Right ventricle myocardium inferior (tissue), 1 donor: Measurements from ENCODE around the gene TNFRSF4. TPM values are rescaled to one million over a fixed set of nuclear protein-coding genes. Genes with fewer than 3 reads are reported as not detected.

ENCODE experiments used
- ATAC-seq: fragments of 200-7000 bp; cut with Tn5 transposase; one replicate; pipeline ENCODE4 v1.9.1; 2020; ENCODE audit warnings: mild to moderate bottlenecking, moderate library complexity
- DNase-seq: peaks from one replicate; pipeline ENCODE4 v3.0.0; 2021; ENCODE audit errors: missing footprints
- intact Hi-C: fragments of 100-400 bp; cut with DNase I; formaldehyde crosslinking; loops from one replicate; pipeline ENCODE4 v1.11.0; 2022
- total RNA-seq: library from RNA; stranded (reverse); fragmentation: NEBNext Ultra II Directional; extraction: Animal tissue kit (Norgen Biotek cat#: 25700); gene quantifications from one replicate; pipeline ENCODE4 v1.2.1, GENCODE V29; 2021
- donor health status: DM: no; HTN: yes; CAD: no; lungs with severe emphysema.

TNFRSF4 gene
- total RNA-seq, 1 donor from 2014 or later, result 1.4 TPM

- intact Hi-C loops, result no loop called here
- DNase-seq, result peak; percentile 50
- no peak for ATAC-seq
These were observed 5.1 kb downstream of the TNFRSF4 start for GRCh38 chr1:1208713-1209433.

GRCh38 chr1:1207571-1207892, 6.4 kb downstream of the TNFRSF4 start:
- intact Hi-C loops, result no loop called here
- DNase-seq (no peak), ATAC-seq (no peak)

- intact Hi-C loops, result no loop called here
- ATAC-seq (no peak), DNase-seq (peak; percentile 23)
These were observed 6.9 kb downstream of the TNFRSF4 start for GRCh38 chr1:1206966-1207531.

GRCh38 chr1:1206376-1206965, 7.5 kb downstream of the TNFRSF4 start, which contains the start of gene TNFRSF18:
Gene TNFRSF18, minus strand, starts transcription at chr1:1206592. Its CDS starts 21 bp downstream, at chr1:1206571.
- ATAC-seq (no peak), DNase-seq (peak; percentile 44)
- intact Hi-C loops, result no loop called here

- ATAC-seq (no peak), DNase-seq (peak; percentile 53)
- intact Hi-C loops, result no loop called here
These were observed 8.1 kb downstream of the TNFRSF4 start for GRCh38 chr1:1205769-1206375.

- intact Hi-C loops, result no loop called here
- no peak for ATAC-seq
- peak; percentile 48 for DNase-seq
These were observed 8.8 kb downstream of the TNFRSF4 start for GRCh38 chr1:1204998-1205768.

- DNase-seq (peak; percentile 41), ATAC-seq (no peak)
- intact Hi-C loops, result no loop called here
These were observed 9.5 kb downstream of the TNFRSF4 start for GRCh38 chr1:1204425-1204920.

GRCh38 chr1:1203561-1204424, 10.2 kb downstream of the TNFRSF4 start:
- peak; percentile 67 for DNase-seq
- no peak for ATAC-seq
- intact Hi-C loops, result no loop called here

GRCh38 chr1:1202831-1203560, 11.0 kb downstream of the TNFRSF4 start:
- intact Hi-C loops, result no loop called here
- peak; percentile 63 for DNase-seq
- ATAC-seq, result no peak

GRCh38 chr1:1200876-1201810, 12.8 kb downstream of the TNFRSF4 start:
- DNase-seq (peak; percentile 67), ATAC-seq (peak; percentile 36)
- intact Hi-C loops, result no loop called here

- ATAC-seq, result no peak
- intact Hi-C loops, result no loop called here
- DNase-seq, result peak; percentile 60
These were observed 13.7 kb downstream of the TNFRSF4 start for GRCh38 chr1:1199961-1200875.

- intact Hi-C loops, result no loop called here
- ATAC-seq, result no peak
- DNase-seq, result peak; percentile 27
These were observed 14.6 kb downstream of the TNFRSF4 start for GRCh38 chr1:1199141-1199960.

GRCh38 chr1:1198423-1199140, 15.4 kb downstream of the TNFRSF4 start:
- peak; percentile 64 for DNase-seq
- intact Hi-C loops, result no loop called here
- ATAC-seq, result no peak
